HG03521 (cell line): ENCODE data around the gene PPP1R1B.

ENCODE experiments used
- ATAC-seq: cut with Tn5 transposase; IDR thresholded peaks from one replicate; pipeline ENCODE4 v1.9.1; 2021; ENCODE audit warnings: mild to moderate bottlenecking, moderate library complexity; ENCODE audit not compliant: unreplicated experiment

PPP1R1B gene

DNA sequence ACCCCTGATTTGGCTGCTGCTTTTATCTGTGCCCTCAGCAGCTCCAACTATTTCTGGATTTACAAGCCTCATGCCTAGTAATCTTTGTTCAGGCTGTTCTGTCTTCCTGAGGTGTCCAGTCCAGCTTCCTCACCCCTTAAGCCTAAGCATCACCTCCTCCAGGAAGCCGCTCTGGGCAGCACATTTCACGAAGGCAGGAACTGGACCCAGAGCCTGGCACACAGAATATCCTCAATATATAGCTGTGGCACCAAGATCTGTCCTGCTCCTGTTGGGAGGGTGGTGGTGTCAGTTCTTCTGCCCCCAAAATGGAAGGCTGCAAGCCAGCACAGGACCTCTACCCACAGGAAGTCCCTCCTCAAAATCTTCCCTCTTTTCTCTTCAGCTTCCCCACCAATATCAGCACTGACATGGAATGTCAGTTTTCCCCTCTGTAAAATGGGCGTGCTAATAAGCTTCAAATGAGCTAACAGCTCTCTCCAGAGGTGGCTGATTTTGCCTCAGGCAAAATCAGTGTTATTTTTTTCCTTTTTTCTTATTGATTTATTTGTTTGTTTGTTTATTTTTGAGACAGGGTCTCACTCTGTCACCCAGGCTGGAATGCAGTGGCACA, 12.1 kb upstream of the PPP1R1B start:
- ATAC-seq: no peak

DNA sequence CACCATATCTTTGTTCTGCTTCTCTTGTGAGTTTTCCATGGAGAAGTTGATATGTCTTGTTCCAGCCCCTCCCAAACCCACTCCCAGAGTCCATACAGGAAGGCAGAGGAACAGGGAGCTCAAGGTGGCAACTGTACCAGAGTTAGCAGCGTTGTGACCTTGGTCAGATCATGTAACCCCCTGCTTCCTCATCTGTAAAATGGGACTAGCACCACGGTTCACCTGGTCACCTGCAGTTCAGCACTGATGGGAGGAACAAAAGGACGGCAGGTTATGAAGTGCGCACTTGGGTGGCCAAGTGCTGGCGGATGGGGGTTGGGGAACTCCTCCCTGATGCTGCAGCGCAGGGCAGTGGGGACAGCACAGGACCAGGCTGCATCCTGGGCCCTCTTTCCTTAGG, 11.3 kb upstream of the PPP1R1B start:
- no peak for ATAC-seq

DNA sequence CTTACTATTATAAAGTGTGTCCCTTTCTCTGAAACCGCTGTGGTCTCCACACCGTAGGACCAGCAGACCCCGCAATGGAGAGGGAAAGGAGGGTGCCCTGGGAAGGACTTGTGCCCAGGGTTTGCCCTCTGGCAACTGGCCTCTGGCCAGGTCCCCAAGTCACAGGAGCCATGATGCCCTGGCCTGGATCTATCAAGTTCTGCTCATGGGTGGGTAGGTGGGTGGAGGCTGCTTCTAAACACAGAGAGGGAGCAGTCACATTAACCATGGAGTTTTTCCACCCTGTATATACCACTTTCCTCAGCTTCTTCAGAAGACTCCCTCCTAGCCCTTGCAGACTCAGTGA, 9.7 kb upstream of the PPP1R1B start:
- ATAC-seq: no peak

DNA sequence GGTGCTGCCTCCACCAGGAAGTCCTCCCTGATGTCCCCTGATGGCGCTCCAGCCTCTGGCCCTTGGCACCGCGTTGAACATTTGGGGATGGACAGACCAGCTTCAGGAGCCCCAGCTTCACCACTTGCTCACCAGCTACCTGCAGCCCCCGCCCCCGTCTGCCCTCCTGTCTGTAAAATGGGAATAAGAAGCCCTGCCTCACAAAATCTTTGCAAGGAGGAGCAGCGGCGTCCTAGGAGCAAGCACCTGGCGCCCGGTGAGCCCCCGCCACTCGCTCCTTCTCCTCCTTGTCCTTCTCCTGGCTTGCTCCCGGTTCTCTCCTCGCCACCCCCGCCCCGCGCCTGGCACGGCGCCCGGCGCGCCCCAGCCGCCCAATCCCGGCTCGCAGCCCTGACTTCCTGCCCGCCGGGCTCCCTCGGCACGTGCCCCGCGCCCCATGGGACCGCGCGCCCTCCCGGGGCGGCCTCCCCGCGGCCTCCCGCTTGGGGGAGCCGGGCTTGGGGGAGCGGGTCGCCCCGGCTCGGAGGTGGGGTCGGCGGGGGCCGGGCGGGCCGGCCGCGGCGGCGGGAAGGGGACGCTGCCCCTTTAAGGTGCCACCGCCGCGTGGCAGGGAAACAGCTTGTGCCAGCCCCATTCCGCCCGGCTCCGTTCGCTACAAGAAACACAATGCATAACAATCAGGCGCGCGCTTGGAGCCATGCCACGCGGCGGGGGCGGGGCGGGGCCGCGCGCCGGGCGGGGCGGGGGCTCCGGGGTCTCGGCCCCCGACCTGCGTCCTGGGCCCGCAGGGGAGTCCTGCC, 9.1 kb upstream of the PPP1R1B start:
- no peak for ATAC-seq

DNA sequence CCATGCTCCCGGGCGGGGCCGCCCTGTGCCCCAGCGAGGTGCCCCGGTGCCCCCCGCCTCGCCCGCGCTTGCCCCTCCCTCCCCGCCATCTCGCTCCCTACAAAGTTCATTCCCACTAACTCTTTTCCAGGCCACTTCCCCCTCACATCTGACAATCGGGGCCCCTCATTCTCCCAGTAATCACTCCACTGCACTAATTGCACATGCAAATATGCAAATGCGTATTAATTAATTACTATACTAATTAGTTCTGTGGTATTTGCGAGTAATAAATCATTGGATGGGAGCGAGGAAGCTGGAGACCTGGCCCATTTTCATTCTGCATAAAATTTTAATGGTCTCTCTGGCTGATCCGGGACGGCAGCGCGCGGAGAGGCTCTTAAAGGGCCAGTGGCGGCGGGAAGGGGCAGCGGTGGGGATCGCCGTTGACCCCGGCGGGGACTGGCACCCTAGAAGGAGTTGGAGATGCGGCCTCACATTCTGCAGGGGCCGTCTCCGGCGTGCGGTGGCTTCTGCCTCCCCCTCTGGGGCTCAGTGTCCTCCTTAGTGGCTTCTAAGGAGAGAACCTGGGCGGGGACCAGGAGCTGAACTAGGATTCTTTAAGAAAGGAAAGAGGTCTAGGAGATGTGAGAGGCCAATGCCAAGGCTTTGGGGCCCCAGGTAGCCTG, 8.4 kb upstream of the PPP1R1B start:
- ATAC-seq: no peak

DNA sequence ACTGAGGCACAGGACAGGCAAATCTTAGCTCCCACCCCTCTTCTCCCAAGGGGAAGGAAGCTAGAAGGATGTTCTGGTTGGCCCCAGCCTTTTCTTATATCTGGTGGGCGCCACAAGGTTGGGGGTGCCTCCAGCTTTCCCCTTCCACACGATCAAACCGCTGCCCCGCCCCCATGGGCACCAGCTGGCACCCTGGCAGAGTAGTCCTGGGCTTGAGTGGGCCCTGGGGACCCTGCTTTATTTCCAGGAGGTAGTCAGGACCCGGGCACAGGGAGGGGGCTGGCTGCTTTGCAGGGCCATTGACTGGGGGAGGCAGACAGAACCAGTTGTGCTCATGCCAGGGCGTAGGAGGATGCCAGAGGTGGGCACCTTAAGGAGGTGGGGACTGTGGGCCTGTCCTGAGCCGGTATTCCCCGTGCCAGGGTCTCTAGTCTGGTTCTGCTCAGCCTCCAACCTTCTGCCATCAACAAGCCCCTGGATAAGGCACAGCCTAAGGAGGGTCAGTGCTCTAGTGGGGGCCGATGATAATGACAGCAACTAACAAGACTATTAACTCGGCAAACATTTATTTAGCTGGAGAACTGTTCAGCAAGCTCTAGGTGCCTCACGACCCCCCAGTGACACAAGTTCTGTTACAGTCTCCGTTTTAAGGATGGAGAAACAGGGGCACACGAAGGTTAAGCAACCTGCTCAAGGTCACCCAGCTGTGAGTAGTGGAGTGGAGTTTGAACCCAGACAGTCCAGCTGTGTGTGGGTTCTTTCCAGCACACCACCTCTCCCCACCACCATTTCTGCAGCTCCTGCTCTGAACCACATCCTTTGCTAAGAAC, 7.6 kb upstream of the PPP1R1B start:
- no peak for ATAC-seq

DNA sequence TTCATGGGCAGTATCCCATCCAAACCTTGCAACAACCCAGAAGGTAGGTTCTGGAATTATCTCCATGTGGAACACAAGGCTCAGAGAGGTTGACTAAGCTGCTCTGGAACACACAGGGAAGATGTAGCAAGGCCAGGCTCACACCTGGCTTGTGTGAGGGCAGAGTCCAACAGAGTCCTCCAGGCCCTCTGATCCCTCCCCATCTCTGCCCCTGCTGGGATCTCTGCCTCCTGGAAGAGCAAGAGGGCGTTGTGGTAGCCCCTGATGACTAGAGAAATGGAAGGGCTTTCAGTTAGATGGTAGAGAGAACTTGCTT, 7.0 kb upstream of the PPP1R1B start:
- ATAC-seq: no peak

DNA sequence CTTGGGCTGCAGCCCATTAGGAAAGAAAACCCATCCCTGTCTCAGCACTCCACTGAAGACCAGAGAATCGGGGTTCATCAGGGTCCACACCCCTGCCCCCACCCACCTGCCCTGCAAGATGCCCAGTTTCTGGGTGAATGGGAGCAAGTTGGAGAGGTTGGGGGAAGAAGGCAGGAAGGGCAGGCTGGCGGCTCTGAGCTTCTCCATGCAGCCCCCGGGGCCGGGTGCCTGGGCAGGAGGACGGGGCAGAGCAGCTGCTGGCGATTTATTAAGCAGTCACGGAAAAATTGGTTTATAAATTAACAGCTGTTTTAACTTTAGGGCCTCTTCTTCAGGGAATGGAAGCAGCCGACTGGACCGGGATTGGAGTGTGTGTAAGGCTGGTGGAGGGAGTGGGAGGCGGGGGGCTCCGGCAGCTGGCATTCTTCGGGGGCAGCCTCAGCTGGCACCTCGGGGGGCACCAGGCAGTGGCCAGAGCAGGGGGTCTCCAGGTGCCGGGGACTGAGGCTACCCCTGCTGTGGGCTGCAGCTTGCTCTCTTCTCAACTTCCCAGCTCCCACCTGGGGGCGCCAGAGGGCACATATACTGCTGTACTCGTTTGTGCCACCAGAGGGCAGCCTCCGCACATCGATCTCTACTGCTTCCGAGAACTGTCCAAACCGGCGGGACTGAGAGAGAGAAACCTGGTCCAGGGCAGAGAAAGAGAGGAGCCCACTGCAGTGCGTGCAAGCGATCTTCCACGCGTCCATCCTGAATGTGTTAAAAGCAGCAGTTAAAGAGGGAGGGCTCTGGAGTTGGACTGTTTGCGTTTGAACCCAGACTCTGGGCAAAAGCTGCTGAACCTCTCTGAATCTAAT, 5.0 kb upstream of the PPP1R1B start:
- ATAC-seq: no peak

DNA sequence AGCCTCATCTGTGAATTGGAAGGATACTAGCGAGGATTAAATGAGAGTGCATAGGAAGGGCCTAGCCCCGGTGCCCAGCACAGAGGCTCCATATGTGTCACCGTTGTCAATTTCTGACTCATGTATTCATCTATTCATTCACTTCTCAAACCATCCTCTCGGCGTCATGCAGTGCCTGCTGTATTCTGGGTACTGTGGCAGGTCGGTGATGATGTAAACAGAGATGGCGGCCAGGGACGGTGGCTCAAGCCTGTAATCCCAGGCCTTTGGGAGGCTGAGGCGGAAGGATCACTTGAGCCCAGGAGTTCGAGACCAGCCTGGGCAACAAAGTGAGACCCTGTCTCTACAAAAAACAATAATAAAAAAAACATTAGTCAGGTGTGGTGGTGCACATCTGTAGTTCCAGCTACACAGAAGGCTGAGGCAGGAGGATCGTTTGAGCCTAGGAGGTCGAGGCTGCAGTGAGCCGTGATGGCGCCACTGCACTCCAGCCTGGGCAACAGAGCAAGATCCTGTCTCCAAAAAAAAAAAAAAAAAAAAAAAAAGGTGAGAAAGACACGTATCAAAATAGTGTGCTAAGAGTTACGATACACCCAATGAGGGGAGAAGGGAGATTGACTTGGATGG, 4.3 kb upstream of the PPP1R1B start:
- ATAC-seq: no peak

DNA sequence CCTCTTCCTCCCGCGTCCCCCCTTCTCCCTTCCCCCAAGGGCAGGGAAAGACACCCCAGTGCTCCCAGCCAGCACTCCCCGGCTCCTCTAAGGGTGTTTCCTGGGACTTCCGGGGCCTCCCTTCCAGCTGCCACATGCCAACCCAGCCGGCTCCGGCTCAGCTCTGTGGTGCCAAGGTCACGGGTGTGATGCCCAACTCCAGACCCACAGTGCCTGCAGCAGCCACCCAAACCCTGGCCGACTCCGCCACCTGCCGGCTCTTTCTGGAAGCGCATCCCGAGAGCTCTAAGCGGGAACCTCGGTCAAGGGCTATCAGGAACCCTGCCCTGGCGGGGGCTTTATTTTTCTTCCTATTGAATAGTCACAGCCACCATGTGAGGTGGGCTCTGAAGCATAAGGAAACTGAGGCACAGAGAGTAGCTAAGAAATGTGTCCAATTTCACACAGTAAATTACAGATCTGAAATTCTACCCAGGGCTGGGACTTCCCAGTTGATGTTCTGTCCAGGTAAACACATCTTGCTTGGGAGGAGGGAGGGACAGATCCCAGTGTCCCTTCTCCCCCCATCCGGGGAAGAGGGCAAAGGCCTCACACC, 3.3 kb upstream of the PPP1R1B start:
- ATAC-seq: no peak

DNA sequence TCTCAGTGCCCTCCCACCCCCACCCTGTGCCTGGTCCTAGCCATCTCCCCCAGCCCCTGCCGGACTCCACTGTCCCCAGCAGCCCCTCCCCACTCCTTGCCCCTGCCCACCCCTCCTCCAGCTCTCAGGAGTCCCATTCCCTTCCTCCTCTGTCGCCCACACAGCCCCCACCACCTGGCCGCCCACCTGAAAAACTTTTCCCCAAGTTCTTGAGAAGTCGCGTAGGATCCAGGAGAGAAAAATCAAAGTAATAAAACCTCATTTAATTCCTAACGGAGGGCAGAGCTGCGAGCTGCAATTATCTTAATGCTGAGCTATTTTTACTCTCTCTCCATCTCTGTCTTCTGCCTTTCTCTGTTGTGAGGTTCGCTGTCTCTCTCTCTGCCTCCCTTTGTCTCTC, 2.4 kb upstream of the PPP1R1B start:
- ATAC-seq: no peak

DNA sequence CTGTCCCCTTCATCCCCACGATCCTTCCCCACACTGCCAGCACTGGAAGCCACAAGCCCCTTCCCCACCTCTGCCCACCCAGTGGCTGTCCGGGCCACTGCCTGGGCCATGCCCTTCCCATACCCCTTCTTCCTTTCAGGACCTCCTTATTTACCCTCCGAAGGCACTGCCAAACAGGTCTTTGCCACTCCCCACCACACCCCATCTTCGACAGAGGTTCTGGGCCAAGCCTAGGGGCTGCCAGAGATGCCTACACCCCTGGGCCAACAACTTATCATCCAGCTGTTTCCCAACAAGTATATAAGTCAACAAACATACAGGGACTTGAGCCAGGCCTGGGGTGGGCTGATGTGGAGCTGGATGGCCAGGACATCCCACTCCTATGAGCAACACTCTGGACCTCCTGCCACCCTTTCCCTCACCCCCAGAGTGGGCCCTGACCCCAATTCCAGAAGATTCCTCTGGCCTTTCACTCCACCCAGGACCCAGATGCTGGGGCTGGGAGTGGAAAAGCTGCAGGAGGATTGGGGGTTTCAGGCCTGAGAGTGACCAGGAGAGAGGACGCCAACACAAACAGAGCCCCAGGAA, 1.5 kb upstream of the PPP1R1B start:
- ATAC-seq: no peak

DNA sequence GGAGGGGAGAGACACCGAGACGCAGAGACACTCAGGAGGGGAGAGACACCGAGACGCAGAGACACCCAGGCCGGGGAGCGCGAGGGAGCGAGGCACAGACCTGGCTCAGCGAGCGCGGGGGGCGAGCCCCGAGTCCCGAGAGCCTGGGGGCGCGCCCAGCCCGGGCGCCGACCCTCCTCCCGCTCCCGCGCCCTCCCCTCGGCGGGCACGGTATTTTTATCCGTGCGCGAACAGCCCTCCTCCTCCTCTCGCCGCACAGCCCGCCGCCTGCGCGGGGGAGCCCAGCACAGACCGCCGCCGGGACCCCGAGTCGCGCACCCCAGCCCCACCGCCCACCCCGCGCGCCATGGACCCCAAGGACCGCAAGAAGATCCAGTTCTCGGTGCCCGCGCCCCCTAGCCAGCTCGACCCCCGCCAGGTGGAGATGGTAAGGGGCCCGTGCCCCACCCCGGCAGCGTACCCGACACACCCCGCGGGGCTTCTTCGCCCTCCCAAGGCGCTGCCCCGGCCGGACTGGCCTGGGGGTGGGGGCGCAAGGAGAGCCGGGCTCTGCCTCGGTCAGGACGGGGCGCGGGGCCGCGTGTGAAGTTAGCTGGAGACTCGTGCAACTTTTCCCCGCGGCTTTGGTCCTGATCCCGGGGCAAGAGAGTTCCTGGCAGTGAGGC, 427 bp downstream of the PPP1R1B start:
- ATAC-seq: no peak

DNA sequence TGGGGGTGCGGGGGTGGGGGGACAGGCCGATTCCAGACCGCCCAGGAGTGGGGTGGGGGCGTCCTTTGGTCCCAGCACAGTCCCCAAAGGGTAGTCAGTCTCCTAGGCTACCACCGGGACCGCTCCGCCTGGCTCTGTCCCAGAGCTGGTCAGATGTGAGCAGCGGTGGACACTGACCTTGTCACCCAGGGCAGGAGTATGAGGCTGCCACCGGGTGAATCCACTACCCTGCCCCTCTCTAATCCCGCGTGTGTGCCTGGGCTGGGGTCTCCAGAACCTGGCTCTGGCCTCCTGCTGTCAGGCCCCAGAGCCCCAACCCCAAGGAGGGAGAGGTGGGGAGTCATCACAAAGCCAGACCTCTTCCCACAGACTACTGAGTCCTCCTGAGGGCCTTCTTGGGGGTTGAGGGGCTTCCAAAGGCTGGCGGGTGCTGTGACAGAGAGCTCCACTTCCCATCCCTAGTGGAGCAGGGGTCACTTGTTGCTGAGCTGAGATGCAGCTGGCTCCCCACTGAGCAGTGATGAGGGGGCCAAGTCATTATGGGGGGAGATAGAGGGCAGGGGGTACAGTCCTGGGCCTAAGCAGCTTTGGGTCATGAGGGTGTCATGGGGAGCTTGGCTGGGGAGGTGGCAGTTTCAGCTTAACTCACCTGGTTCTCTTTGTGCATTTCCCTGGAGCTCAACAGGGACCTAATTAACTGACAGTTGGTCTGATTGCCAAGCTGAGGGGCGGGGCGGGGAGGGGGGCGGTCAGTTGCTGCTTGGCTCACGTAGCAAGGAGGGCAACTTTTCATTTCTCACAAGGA, 1.2 kb downstream of the PPP1R1B start:
- no peak for ATAC-seq

DNA sequence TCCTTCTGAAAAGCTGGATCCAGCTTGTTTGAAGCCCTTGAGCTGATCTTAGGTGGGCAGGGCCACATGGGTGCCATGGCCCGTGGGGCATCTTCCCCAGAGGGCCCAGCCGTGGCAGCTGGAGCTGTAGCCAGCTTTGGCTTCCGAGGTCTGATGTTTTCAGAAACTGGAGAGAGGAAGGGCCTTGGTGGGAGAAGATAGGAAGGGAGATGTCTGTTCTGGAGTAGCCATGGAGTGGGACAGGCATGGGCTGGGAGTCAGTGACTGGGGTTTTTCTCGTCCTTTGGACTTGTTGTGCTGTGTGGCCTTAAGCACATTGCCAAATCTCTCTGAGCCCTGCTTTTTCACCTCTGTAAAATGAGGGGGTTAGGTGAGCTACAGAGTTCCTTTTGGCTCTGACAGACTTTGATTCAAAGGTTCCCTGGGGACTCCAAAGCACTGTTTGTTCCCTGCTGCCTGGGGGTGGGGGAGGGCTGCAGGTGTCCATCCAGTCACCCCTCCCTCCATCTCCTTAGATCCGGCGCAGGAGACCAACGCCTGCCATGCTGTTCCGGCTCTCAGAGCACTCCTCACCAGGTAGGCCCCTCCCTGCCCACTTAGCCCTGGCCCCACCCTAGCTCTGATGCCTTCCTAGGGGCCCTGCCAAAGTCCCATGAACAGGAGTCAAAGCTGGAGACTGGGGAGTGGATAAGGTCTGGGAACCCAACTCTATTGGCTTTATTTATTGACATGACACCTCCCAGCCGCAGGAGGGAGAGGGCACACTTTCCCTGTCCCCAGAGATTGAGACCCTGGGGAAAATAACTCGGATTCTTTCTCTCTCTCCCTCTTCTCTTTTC, 2.1 kb downstream of the PPP1R1B start:
- no peak for ATAC-seq

DNA sequence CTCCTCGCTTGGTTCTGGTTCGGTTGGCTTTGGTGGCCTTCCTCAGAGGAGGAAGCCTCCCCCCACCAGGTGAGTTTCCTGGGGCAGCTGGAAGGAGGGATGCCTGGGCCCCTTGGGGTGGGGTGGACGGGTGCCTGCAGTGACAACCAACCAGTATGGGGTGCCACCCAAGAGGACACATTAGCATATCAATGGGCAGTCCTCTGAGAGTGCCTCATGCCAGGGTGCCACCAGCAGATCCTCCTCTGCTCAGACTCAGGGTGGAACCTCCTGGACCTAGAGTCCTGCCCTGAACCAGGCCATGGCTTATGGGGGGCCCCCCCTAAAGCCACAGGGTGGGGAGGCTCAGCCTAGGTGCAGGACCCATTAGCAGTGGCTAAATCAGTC, 2.7 kb downstream of the PPP1R1B start:
- no peak for ATAC-seq

DNA sequence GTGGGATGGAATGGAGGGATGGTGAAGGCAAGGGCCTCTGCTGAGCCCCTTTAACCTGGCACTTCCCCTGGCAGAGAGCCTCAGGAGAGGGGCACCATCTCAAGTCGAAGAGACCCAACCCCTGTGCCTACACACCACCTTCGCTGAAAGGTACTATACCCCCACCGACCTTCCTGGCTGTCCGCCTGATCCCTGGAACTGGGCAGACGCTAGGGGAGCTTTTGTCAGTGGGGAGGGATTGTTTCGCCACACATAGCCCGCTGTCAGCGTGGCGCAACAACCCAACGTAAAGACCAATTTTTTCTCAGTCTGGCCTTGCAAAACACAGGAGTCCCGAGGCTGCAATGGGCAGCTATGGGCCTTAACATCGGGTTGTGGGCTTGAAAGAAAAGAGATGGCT, 3.1 kb downstream of the PPP1R1B start:
- ATAC-seq: no peak
